Measurements from ENCODE around the gene NKD1.

Gene NKD1

DNA sequence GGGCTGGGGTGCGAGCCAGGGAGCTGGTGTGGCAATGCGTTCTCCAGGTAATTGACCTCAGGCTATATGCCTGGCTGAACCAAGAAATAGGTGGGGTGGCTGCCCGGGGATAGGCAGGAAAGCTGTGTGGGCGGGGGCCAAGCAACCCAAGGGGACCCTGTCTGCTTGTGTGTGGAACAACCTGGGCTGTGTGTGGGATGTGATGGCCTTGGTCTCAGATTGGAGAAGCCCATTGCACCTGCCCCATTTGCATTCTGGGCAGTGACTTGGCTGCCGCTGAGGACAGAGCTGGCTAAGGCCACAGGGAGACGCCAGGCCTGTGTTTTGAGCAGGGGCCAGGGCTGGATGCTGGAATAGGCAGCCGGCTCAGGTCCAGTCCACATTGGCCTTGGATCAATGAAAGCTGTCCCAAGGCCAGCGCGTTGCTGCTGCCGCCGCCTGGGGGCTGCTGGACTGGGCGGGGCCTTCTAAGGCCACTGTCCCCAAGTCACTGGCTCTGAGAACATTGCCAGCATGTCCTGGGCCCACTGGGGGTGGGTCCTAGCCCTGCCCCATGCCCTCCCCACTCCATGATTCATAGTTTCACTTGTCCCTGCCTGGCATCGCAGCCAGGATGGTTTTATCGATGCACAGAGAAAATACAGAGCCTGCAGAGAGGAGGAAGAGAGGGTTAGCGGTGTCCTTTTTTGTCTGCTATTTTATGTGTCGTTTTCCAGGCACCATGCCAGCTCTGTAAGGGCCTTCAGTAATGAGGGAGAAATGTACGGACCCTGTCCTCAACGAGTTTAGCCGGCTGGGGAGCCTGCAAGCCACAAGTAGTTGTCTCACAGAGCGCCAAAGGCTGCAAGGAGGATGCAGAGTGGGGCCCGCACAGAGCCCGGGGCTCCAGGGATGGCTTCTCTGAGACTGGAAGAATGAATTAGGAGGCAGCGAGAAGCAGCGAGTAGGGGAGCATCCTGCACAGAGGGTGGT lies 43.9 kb downstream of the NKD1 start:
- Histone ChIP-seq H3K4me1 (ENCODE audit: insufficient read depth, low read length) (peaks cover 8% of the 10 kb centered on the region; the same call in 1 of the 2 replicates), H3K36me3 (ENCODE audit: insufficient read depth, low read depth, low read length) (no peaks in the 10 kb centered on the region), H3K9me3 (ENCODE audit: insufficient read depth, low read depth, low read length) (no peaks in the 10 kb centered on the region), H3K4me3 (ENCODE audit: low read length) (no peak overlapping the region), H3K27ac (ENCODE audit: low read length) (no peak overlapping the region), H3K27me3 (ENCODE audit: insufficient read depth, low read length) (no peaks in the 10 kb centered on the region), H3K9ac (ENCODE audit: low read depth, low read length) (no peak overlapping the region)

DNA sequence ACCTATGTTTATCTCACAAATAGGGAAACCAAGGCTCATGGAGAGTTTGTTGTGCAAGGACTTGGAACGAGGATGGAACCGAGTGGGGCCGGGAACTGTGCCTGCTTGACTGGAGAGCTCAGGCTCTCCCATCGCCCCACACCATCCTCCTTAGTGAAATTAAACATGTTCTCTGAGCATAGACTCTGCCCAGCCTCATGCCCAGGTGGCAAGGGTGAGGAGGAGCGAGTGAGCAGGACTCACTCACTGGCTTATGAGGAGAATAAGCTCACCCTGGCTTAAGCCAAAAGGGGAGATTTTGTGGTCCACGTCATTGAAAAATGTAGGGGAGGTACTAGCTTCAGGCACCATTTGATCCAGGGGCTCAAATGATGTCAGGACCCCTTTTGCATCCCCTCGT lies 44.8 kb downstream of the NKD1 start:
- Histone ChIP-seq H3K36me3 (ENCODE audit: insufficient read depth, low read depth, low read length) (no peaks in the 10 kb centered on the region), H3K9ac (ENCODE audit: low read depth, low read length) (no peak overlapping the region)

DNA sequence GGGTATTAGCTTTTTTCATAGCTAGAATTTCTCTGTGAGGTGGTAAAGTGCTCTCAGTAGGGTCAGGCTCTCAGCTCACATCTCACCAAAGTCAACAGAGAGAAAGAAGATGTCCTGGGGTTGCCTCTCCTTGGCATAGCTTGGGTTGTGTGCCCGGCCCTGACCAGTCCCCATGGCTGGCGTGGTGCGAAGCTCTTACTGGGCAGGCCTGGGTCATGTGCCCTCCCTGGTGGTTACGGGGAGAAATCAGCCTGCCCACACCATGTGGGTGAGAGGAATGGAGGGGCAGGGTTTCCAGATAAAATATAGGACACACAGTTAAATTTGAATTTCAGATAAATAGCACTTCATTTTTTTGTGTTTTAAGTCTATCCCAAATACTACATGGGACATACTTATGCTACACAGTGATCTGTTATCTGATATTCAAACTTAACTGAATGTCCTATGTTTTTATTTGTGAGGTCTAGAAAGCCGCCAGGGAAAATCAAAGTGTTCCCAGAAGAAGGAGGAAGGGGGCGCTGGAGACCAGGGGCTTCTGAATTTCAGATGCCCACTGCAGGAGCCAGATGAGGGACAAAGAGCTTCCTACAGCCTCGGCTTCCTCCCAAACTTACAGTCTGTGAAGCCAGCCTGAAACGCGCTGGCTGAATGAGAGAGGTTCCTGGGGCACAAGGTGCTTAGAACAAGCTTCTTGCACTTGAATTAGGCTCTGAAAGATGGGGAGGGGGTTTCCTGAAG lies 45.4 kb downstream of the NKD1 start:
- Histone ChIP-seq H3K9me3 (ENCODE audit: insufficient read depth, low read depth, low read length) (no peaks in the 10 kb centered on the region), H3K36me3 (ENCODE audit: insufficient read depth, low read depth, low read length) (no peaks in the 10 kb centered on the region), H3K27me3 (ENCODE audit: insufficient read depth, low read length) (no peaks in the 10 kb centered on the region), H3K4me1 (ENCODE audit: insufficient read depth, low read length) (peaks cover 8% of the 10 kb centered on the region; the same call in 1 of the 2 replicates), H3K9ac (ENCODE audit: low read depth, low read length) (peak overlapping the region; percentile 62; the same call in 1 of the 2 replicates), H3K4me3 (ENCODE audit: low read length) (no peak overlapping the region), H3K27ac (ENCODE audit: low read length) (no peak overlapping the region)

More for the DNA sequence above, 44.8 kb downstream of the NKD1 start:
- peaks cover 8% of the 10 kb centered on the region; the same call in 1 of the 2 replicates for H3K4me1 ChIP-seq (ENCODE audit: insufficient read depth, low read length)
- no peak overlapping the region for H3K4me3 ChIP-seq (ENCODE audit: low read length)
- H3K9me3 ChIP-seq (ENCODE audit: insufficient read depth, low read depth, low read length): no peaks in the 10 kb centered on the region
- no peak overlapping the region for H3K27ac ChIP-seq (ENCODE audit: low read length)
- no peaks in the 10 kb centered on the region for H3K27me3 ChIP-seq (ENCODE audit: insufficient read depth, low read length)

DNA sequence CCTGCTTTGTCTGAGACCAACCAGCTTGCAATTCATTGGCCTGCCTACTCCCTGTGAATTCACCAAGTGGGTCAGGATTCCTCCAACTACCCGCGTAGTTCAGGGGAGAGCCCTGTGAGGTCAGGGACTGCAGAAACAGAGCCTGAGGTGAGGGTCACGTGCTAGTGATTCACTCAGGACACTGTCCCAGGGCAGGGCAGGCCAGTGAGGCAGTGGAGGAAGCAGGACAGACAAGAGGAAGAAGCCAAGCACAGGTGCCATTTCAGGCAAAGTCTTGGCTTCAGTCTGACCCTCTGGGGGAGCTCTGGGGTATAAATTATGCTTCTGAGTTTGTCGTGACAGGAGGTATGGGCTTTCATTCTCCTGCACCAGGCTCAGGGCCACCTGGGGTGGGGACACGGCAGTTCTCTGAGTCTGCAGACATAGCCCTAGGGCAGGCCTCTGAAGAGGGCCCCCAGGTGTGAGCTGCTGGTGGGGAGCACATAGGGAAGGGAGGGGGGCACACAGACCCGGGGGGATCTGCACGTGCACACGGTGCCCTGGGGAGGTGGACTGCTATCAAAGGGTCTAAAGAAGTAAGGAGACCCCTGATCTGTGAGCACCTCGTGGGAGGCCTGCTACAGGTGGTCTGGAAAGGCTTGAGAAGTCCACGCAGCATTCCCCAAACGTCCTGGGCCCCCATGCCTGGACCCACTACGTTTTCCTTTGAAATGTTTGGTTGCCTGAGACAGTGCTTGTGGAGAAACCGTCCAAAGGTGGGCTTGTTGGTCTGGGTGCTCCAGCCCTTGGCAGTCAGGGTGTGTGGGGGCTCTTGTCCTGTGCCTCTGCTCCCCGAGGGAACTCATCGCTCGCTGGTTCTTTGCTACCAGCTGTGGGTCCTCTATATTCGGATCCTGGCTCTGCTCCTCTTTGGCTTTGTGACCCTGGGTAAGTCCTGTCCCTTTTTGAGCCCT lies 46.4 kb downstream of the NKD1 start:
- no peak overlapping the region for H3K4me3 ChIP-seq (ENCODE audit: low read length)
- H3K27ac ChIP-seq (ENCODE audit: low read length): no peak overlapping the region
- no peaks in the 10 kb centered on the region for H3K36me3 ChIP-seq (ENCODE audit: insufficient read depth, low read depth, low read length)
- no peaks in the 10 kb centered on the region for H3K9me3 ChIP-seq (ENCODE audit: insufficient read depth, low read depth, low read length)
- peaks cover 8% of the 10 kb centered on the region; the same call in 1 of the 2 replicates for H3K4me1 ChIP-seq (ENCODE audit: insufficient read depth, low read length)
- no peaks in the 10 kb centered on the region for H3K27me3 ChIP-seq (ENCODE audit: insufficient read depth, low read length)
- peak overlapping the region; percentile 62 for H3K9ac ChIP-seq (ENCODE audit: low read depth, low read length)

DNA sequence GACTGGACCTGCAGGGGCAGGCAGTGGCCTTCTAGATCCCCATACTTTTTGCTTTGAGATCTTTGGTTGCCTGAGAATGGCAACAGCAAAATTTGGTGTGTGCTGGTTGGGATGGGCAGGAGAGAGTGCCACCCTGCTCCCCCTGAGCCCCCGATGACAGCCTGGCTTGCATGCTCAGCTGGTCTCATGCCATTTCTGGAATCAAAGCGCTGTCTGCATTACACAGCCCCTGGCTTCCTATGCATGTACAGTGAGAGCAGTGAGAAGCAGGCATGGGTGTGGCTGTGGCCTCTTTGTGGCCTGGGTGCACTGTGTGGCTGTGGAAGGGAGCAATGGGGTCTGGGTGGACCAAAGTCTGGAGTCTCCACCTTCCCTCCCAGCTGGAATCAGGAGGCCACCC lies 47.7 kb downstream of the NKD1 start:
- Histone ChIP-seq H3K27me3 (ENCODE audit: insufficient read depth, low read length) (no peaks in the 10 kb centered on the region), H3K9me3 (ENCODE audit: insufficient read depth, low read depth, low read length) (no peaks in the 10 kb centered on the region), H3K27ac (ENCODE audit: low read length) (no peak overlapping the region), H3K9ac (ENCODE audit: low read depth, low read length) (no peak overlapping the region), H3K4me1 (ENCODE audit: insufficient read depth, low read length) (peaks cover 8% of the 10 kb centered on the region; the same call in 1 of the 2 replicates), H3K36me3 (ENCODE audit: insufficient read depth, low read depth, low read length) (no peaks in the 10 kb centered on the region), H3K4me3 (ENCODE audit: low read length) (no peak overlapping the region)

DNA sequence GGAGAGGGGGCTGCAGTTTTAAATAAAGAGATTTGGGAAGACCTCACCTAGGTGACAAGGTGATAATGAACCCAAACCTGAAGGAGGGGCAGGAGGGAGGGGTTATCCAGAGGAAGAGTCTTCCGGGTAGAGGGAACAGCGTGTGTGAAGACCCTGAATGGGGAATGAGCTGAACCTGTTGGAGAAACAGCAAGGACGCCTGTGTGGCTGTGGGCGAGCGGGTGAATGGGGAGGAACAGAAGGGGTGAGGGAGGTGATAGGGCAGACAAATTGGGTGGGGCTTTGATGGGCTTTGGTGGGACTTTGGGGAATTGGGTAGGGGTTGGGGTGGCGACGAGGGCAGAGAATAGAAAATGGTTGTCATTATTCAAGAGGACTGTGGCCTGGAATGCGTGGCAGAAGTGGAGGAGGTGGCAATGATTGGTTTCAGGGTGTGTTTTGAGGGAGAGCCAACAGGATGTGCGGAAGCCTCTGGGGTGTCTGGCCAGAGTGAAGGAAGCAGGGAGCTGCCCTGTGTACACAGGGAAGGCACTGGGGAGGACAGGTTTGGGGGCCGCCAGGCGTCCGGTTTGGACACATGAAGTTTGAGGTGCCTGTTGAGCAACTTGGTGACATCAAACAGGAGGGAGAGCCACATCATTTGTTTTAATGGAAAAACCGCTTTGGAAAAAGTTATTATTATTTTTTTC lies 48.7 kb downstream of the NKD1 start:
- H3K9ac ChIP-seq (ENCODE audit: low read depth, low read length): no peak overlapping the region
- H3K36me3 ChIP-seq (ENCODE audit: insufficient read depth, low read depth, low read length): no peaks in the 10 kb centered on the region
- H3K9me3 ChIP-seq (ENCODE audit: insufficient read depth, low read depth, low read length): no peaks in the 10 kb centered on the region
- no peak overlapping the region for H3K27ac ChIP-seq (ENCODE audit: low read length)
- H3K27me3 ChIP-seq (ENCODE audit: insufficient read depth, low read length): no peaks in the 10 kb centered on the region
- peaks cover 8% of the 10 kb centered on the region; the same call in 1 of the 2 replicates for H3K4me1 ChIP-seq (ENCODE audit: insufficient read depth, low read length)
- no peak overlapping the region for H3K4me3 ChIP-seq (ENCODE audit: low read length)

DNA sequence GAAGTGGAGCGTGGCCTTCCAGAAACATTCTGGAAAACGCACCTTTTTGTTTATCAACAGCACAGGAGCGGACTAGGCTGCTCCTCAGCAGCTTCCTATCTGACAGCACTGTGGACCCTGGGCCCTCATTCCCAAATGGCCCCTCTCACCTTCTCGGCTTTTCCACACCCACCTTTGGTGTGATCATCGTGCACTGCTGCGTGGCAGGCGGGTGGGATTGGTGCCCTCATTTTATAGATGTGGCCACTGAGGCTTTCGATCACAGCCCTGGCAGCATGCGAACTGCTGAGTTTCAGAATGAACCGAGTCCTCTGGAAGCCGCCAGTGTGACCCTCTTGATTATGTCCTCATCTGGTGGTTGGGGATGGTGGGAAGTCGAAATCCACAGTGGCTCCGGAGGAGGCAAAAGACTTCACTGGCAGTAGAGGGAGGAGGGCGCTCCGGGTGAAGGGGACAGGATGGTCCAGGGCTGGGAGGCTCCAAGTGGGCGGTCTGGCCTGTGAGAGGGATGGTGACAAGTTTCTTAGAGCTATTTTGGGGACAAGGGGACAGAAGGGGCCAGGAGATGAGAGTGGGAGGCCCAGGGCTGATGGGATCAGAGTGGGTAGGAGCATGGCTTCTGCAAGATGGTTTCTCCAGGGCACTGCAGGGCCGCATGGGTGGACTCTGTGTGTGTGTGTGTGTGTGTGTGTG lies 49.5 kb downstream of the NKD1 start:
- Histone ChIP-seq H3K27ac (ENCODE audit: low read length) (no peak overlapping the region), H3K4me1 (ENCODE audit: insufficient read depth, low read length) (peaks cover 3% of the 10 kb centered on the region; the same call in 1 of the 2 replicates), H3K36me3 (ENCODE audit: insufficient read depth, low read depth, low read length) (no peaks in the 10 kb centered on the region), H3K9ac (ENCODE audit: low read depth, low read length) (no peak overlapping the region), H3K4me3 (ENCODE audit: low read length) (no peak overlapping the region), H3K9me3 (ENCODE audit: insufficient read depth, low read depth, low read length) (no peaks in the 10 kb centered on the region), H3K27me3 (ENCODE audit: insufficient read depth, low read length) (no peaks in the 10 kb centered on the region)

DNA sequence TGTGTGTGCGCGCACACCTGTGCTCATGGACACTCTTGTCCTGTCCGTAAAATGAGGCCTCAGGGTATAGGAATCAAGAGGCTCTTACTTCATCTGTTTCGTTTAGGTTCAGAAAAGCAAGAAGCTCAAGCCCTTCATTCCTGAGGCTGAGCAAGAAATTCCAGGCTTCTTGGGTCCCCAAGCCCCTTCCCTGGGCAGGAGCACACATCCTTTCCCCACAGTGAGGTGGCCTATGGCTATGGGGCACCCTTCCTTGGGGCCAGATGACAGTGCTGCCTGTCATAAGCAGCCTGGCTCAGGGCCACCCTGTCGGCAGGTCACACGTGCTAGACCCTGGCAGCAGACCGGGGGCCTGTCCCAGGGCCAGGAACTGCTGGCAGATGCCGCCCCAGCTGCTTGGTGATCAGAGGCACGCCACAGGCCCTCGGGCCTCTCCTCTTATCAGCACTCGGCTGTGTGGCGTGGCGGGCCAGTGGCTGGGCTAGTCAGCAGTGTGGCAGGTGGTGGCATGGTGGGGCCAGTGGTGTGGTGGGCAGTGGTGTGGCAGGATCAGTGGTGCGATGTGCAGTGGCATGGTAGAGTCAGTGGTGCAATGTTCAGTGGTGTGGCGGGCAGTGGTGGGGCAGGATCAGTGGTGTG lies 50.2 kb downstream of the NKD1 start:
- Histone ChIP-seq H3K4me1 (ENCODE audit: insufficient read depth, low read length) (peaks cover 3% of the 10 kb centered on the region; the same call in 1 of the 2 replicates), H3K9me3 (ENCODE audit: insufficient read depth, low read depth, low read length) (no peaks in the 10 kb centered on the region), H3K9ac (ENCODE audit: low read depth, low read length) (no peak overlapping the region), H3K27me3 (ENCODE audit: insufficient read depth, low read length) (no peaks in the 10 kb centered on the region), H3K27ac (ENCODE audit: low read length) (no peak overlapping the region), H3K4me3 (ENCODE audit: low read length) (no peak overlapping the region), H3K36me3 (ENCODE audit: insufficient read depth, low read depth, low read length) (no peaks in the 10 kb centered on the region)

DNA sequence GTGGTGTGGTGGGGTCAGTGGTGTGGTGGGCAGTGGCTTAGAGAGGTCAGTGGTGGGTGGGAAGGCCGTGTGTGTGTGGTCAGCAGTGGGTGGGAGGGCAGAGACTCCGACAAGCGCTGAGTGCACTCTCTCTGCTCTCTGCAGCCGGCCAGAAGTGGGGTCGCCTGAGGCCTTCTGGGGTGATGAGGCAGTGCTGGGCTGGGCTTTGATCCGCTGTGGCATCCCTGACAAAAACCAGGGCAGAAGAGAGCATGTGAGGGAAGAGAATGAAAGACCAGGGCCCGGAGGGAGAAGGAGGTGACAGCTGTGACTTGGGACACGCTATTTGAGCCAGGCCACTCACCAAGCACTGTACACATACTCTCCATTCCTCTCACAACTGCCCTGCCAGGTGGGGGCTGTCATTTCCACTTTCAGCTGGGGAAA lies 50.8 kb downstream of the NKD1 start:
- no peak overlapping the region for H3K9ac ChIP-seq (ENCODE audit: low read depth, low read length)
- H3K36me3 ChIP-seq (ENCODE audit: insufficient read depth, low read depth, low read length): no peaks in the 10 kb centered on the region
- H3K4me3 ChIP-seq (ENCODE audit: low read length): no peak overlapping the region
- no peak overlapping the region for H3K27ac ChIP-seq (ENCODE audit: low read length)
- peaks cover 3% of the 10 kb centered on the region; the same call in 1 of the 2 replicates for H3K4me1 ChIP-seq (ENCODE audit: insufficient read depth, low read length)
- no peaks in the 10 kb centered on the region for H3K9me3 ChIP-seq (ENCODE audit: insufficient read depth, low read depth, low read length)
- H3K27me3 ChIP-seq (ENCODE audit: insufficient read depth, low read length): no peaks in the 10 kb centered on the region

DNA sequence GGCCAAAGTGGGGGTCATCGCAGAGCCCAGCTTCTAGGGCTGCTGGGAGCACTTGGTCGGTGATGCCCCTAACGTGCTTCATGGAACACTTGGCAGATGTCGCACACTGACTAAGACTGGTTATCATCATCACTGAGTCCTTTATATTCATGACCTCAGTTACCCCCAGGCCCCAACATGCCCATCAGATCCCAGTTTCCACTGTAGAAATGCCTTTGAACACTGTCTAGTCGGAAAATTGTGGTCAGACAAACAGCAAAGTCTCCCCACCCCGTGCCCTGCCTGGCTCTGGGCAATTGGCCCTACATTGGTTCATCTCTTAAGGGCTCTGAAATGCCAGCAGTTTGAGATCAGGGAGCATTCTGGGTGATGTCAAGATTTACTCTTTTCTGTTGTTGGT lies 51.3 kb downstream of the NKD1 start:
- no peaks in the 10 kb centered on the region for H3K9me3 ChIP-seq (ENCODE audit: insufficient read depth, low read depth, low read length)
- H3K27ac ChIP-seq (ENCODE audit: low read length): no peak overlapping the region
- no peaks in the 10 kb centered on the region for H3K4me1 ChIP-seq (ENCODE audit: insufficient read depth, low read length)
- H3K27me3 ChIP-seq (ENCODE audit: insufficient read depth, low read length): no peaks in the 10 kb centered on the region
- no peaks in the 10 kb centered on the region for H3K36me3 ChIP-seq (ENCODE audit: insufficient read depth, low read depth, low read length)
- H3K4me3 ChIP-seq (ENCODE audit: low read length): no peak overlapping the region
- H3K9ac ChIP-seq (ENCODE audit: low read depth, low read length): no peak overlapping the region

All from iPS-20b (cell line).